HCT116 (cell line): ENCODE measurements around the gene COPS2. TPM values are rescaled to one million over a fixed set of nuclear protein-coding genes. Genes with fewer than 3 reads are reported as not detected.

ENCODE experiments used
- ATAC-seq: fragments of 200-7000 bp; cut with Tn5 transposase; 2 replicates; pipeline ENCODE4 v1.9.1; 2020; ENCODE audit warnings: mild to moderate bottlenecking, moderate library complexity
- BruUV-seq: library from RNA; stranded (reverse); fragments of 400-500 nt; replicated peaks from 2 replicates; lab custom pipeline; 2021; lab: Mats Ljungman, UMichigan
- CTCF ChIA-PET: fragments of 300-600 bp; sonication (Branson Sonifier 250); formaldehyde crosslinking; loops from one replicate; lab custom pipeline; 2021; ENCODE audit warnings: antibody characterized with exemption; lab: Charles Lee
- POLR2A ChIA-PET: fragments of 300-600, 350-600 bp; sonication (Branson Sonifier 250); formaldehyde crosslinking; loops from one replicate; lab custom pipeline; 2021; ENCODE audit warnings: antibody characterized with exemption; lab: Charles Lee
- RAD21 ChIA-PET, 2 experiments: fragments of 300-600 bp; sonication (Branson Sonifier 250); formaldehyde crosslinking; loops; one replicate each; lab custom pipeline; 2023; ENCODE audit warnings: low total read pairs in 2 of 2; ENCODE audit not compliant: uncharacterized antibody in 2 of 2, unreplicated experiment in 2 of 2, low non-redundant PET in 1 of 2; lab: Charles Lee
- DNase-seq: peaks from one replicate; pipeline ENCODE4 v3.0.0-alpha.2; 2010; ENCODE audit warnings: low read depth, low spot score
- H2AFZ ChIP-seq: fragments of 200-600 bp; shearing (Covaris generic), sonication (generic); 2 replicates; pipeline ENCODE4 v1.6.1; 2017; ENCODE audit warnings: low read depth, mixed run types, mixed read lengths, antibody characterized with exemption, low read length; ENCODE audit not compliant: poor library complexity, severe bottlenecking
- H3K27ac ChIP-seq: 2 replicates; pipeline ENCODE4 v1.5.1; 2012; ENCODE audit warnings: low read depth, low read length
- H3K27me3 ChIP-seq: fragments of 200-600 bp; sonication (generic); 2 replicates; pipeline ENCODE4 v1.6.1; 2016; ENCODE audit warnings: mixed run types, low read length, mixed read lengths; ENCODE audit not compliant: insufficient read depth
- H3K36me3 ChIP-seq, 2 experiments: fragments of 200-500 bp in 1 of 2; fragments of 200-600 bp in 1 of 2; sonication (Bioruptor generic) in 1 of 2; sonication (generic) in 1 of 2; 2 replicates each; pipeline versions ENCODE4 v1.5.1 to v1.6.1; 2014 to 2016; ENCODE audit warnings: low read length in 2 of 2, inconsistent platforms in 1 of 2, mixed read lengths in 1 of 2, mixed run types in 1 of 2; ENCODE audit not compliant: insufficient read depth in 2 of 2, control insufficient read depth in 1 of 2
- H3K4me1 ChIP-seq, 2 experiments: fragments of 200-600 bp in 1 of 2; sonication (generic) in 1 of 2; 2 replicates each; pipeline versions ENCODE4 v1.5.1 to v1.6.1; 2012 to 2017; ENCODE audit warnings: low read length in 2 of 2, inconsistent platforms in 1 of 2, mild to moderate bottlenecking in 1 of 2, mixed read lengths in 1 of 2, mixed run types in 1 of 2, moderate library complexity in 1 of 2; ENCODE audit not compliant: insufficient read depth in 2 of 2, control insufficient read depth in 1 of 2
- H3K4me2 ChIP-seq: fragments of 200-600 bp; sonication (generic); 2 replicates; pipeline ENCODE4 v1.6.1; 2017; ENCODE audit warnings: mixed run types, low read length, mixed read lengths
- H3K4me3 ChIP-seq, 2 experiments: fragments of 200-600 bp in 1 of 2; sonication (generic) in 1 of 2; replicated peaks in 1 of 2; 2 replicates each; pipeline ENCODE4 v1.5.1; 2011 to 2016; ENCODE audit warnings: low read length in 2 of 2, control low read depth in 1 of 2, low read depth in 1 of 2, mild to moderate bottlenecking in 1 of 2, mixed read lengths in 1 of 2, mixed run types in 1 of 2
- H3K79me2 ChIP-seq: fragments of 200-600 bp; sonication (generic); 2 replicates; pipeline ENCODE4 v1.6.1; 2017; ENCODE audit warnings: mild to moderate bottlenecking, mixed run types, low read length, moderate library complexity, mixed read lengths; ENCODE audit not compliant: insufficient read depth
- H3K9ac ChIP-seq: fragments of 200-600 bp; sonication (generic); 2 replicates; pipeline ENCODE4 v1.6.1; 2016; ENCODE audit warnings: low read length, mixed read lengths
- H3K9me2 ChIP-seq: fragments of 200-600 bp; sonication (generic), shearing (Covaris generic); 2 replicates; pipeline ENCODE4 v1.6.1; 2017; ENCODE audit warnings: mixed run types, mild to moderate bottlenecking, moderate library complexity; ENCODE audit not compliant: insufficient read depth
- H3K9me3 ChIP-seq, 2 experiments: fragments of 200-500 bp in 1 of 2; fragments of 200-600 bp in 1 of 2; sonication (Bioruptor generic) in 1 of 2; sonication (generic) in 1 of 2; 2 replicates each; pipeline ENCODE4 v1.6.1; 2014 to 2017; ENCODE audit warnings: low read length in 2 of 2, mixed read lengths in 2 of 2, inconsistent platforms in 1 of 2, low read depth in 1 of 2, mild to moderate bottlenecking in 1 of 2, mixed run types in 1 of 2, moderate library complexity in 1 of 2; ENCODE audit not compliant: control insufficient read depth in 1 of 2, insufficient read depth in 1 of 2
- H4K20me1 ChIP-seq: fragments of 200-600 bp; sonication (generic), shearing (Covaris generic); 2 replicates; pipeline ENCODE4 v1.6.1; 2017; ENCODE audit warnings: mixed run types, mild to moderate bottlenecking, moderate library complexity; ENCODE audit not compliant: insufficient read depth
- CBX3 ChIP-seq: IDR thresholded peaks from 2 replicates; pipeline ENCODE4 v1.6.1; 2012; ENCODE audit warnings: low read depth
- CEBPB ChIP-seq: IDR thresholded peaks from 2 replicates; pipeline ENCODE4 v1.6.1; 2012; ENCODE audit warnings: low read depth
- CTCF ChIP-seq, 3 experiments: fragments of 200-600 bp in 1 of 3; sonication (generic) in 1 of 3; IDR thresholded peaks in 2 of 3; conservative IDR thresholded peaks in 1 of 3; 2 replicates each; pipeline ENCODE4 v1.5.1; 2012 to 2017; ENCODE audit warnings: low read depth in 2 of 3, low read length in 2 of 3, antibody characterized with exemption in 1 of 3, borderline replicate concordance in 1 of 3, control low read depth in 1 of 3, mild to moderate bottlenecking in 1 of 3, mixed read lengths in 1 of 3, mixed run types in 1 of 3, moderate library complexity in 1 of 3; ENCODE audit not compliant: insufficient read depth in 1 of 3
- FOSL1 ChIP-seq: IDR thresholded peaks from 2 replicates; pipeline ENCODE4 v1.6.1; 2012; ENCODE audit warnings: low read depth
- JUND ChIP-seq: IDR thresholded peaks from 2 replicates; pipeline ENCODE4 v1.6.1; 2012
- MAX ChIP-seq: IDR thresholded peaks from 2 replicates; pipeline ENCODE4 v1.6.1; 2012
- REST ChIP-seq: IDR thresholded peaks from 2 replicates; pipeline ENCODE4 v1.6.1; 2012; ENCODE audit warnings: low read depth
- SIN3A ChIP-seq: IDR thresholded peaks from 2 replicates; pipeline ENCODE4 v1.6.1; 2012; ENCODE audit warnings: low read depth
- SRF ChIP-seq: IDR thresholded peaks from 2 replicates; pipeline ENCODE4 v1.6.1; 2012; ENCODE audit warnings: low read depth
- TCF7L2 ChIP-seq: IDR thresholded peaks from 2 replicates; pipeline ENCODE4 v1.7.0; 2011; ENCODE audit warnings: borderline replicate concordance, inconsistent platforms; ENCODE audit not compliant: insufficient read depth, insufficient read length; ENCODE audit errors: extremely low read depth
- YY1 ChIP-seq: IDR thresholded peaks from 2 replicates; pipeline ENCODE4 v1.6.1; 2011; ENCODE audit warnings: low read length, low read depth, moderate library complexity, mild to moderate bottlenecking; ENCODE audit not compliant: insufficient replicate concordance; ENCODE audit errors: extremely low read depth
- ZFX ChIP-seq: fragments of 450-650 bp; IDR thresholded peaks from 2 replicates; pipeline ENCODE4 v1.6.1; 2017
- intact Hi-C: fragments of 100-400 bp; cut with micrococcal nuclease; formaldehyde crosslinking; loops from 2 replicates; pipeline ENCODE4 v1.10.0; 2022
- total RNA-seq: library from RNA; stranded (reverse); gene quantifications from one replicate; pipeline ENCODE4 v1.2.1, GENCODE V29; 2021; ENCODE audit not compliant: unreplicated experiment

The COPS2 gene
- total RNA-seq, 1 experiment from 2014 or later: 93.6 TPM

GRCh38 chr15:49082960-49083359 is 72.4 kb downstream of the COPS2 start:
- intact Hi-C loops: no loop called here
- no peaks in the 10 kb centered on the region for H3K9me3 ChIP-seq
- no peaks in the 10 kb centered on the region for H3K79me2 ChIP-seq
- ChIA-PET CTCF (interaction anchor here (0.7 kb wide), 1 partner anchor 222 kb away, joined by 3 read pairs; no protein-coding TSS in a partner anchor), POLR2A (no interaction called here), RAD21 (no interaction called here)
- no peak overlapping the region for H3K9ac ChIP-seq
- H3K36me3 ChIP-seq: no peaks in the 10 kb centered on the region
- no TSS peak for BruUV-seq
- H3K9me2 ChIP-seq: no peaks in the 10 kb centered on the region
- H4K20me1 ChIP-seq: no peaks in the 10 kb centered on the region
- no peaks in the 10 kb centered on the region for H3K27me3 ChIP-seq
- DNase-seq: no peak
- H3K4me3 ChIP-seq: no peak overlapping the region
- H3K4me2 ChIP-seq: no peak overlapping the region
- H3K27ac ChIP-seq: no peak overlapping the region
- H2AFZ ChIP-seq: no peak overlapping the region
- H3K4me1 ChIP-seq: no peaks in the 10 kb centered on the region
- ATAC-seq: no peak
- TF ChIP-seq SIN3A (no peak), YY1 (no peak), MAX (no peak), CEBPB (no peak), CTCF (IDR thresholded peaks at IDR 0.05 in 2 of 3, conservative IDR thresholded peaks at IDR 0.05 in 1 of 3; ENCODE audit: borderline replicate concordance in 1 of 3, insufficient read depth in 1 of 3, low read depth in 2 of 3, low read length in 2 of 3) (no peak), ZFX (no peak), REST (no peak), SRF (no peak), CBX3 (no peak), FOSL1 (no peak), JUND (no peak), TCF7L2 (no peak)
